Sigmoid colon (tissue), 4 donors: ENCODE data around the gene XYLT2.

Experiments
- CTCF ChIP-seq, 4 experiments: fragments of 450-650 bp in 3 of 4; fragments of 200-600 bp in 1 of 4; IDR thresholded peaks; one replicate each; pipeline ENCODE4 v1.5.1; 2016 to 2019; ENCODE audit warnings: antibody characterized with exemption in 4 of 4, mild to moderate bottlenecking in 3 of 4, moderate library complexity in 2 of 4
- POLR2A ChIP-seq, 2 donors: fragments of 450-650 bp; IDR thresholded peaks; one replicate each; pipeline ENCODE4 v1.6.1; 2016; ENCODE audit warnings: antibody characterized with exemption in 2 of 2, mild to moderate bottlenecking in 2 of 2, moderate library complexity in 2 of 2
- POLR2AphosphoS5 ChIP-seq, 4 donors: sonication (generic); formaldehyde crosslinking; IDR thresholded peaks; one replicate each; pipeline ENCODE4 v1.6.1; 2017; ENCODE audit warnings: antibody characterized with exemption in 4 of 4

DNA sequence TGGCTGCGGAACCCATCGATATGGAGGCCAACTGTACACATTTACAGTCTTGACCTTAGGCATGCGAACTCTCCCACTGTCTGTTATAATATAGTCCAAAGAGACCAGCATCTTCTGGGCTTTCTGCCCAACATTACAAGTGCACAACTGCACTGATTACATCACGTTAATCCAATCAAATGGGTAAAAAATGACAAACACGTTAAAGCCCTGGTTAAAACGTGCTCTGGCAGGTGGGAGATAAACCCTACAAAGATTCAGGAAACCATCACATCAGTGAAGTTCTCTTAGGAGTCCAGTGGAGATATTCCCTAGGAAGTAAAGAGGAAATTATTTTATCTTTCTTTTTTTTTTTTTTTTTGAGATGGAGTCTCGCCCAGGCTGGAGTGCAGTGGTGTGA, 23.7 kb upstream of the XYLT2 start:
- TF ChIP-seq POLR2A (IDR thresholded peaks at IDR 0.05) = no peak
- TF ChIP-seq CTCF (IDR thresholded peaks at IDR 0.05) = no peak
- no peak for TF ChIP-seq POLR2AphosphoS5 (IDR thresholded peaks at IDR 0.05)
